Measurements from ENCODE around the gene POC1B.

DNA sequence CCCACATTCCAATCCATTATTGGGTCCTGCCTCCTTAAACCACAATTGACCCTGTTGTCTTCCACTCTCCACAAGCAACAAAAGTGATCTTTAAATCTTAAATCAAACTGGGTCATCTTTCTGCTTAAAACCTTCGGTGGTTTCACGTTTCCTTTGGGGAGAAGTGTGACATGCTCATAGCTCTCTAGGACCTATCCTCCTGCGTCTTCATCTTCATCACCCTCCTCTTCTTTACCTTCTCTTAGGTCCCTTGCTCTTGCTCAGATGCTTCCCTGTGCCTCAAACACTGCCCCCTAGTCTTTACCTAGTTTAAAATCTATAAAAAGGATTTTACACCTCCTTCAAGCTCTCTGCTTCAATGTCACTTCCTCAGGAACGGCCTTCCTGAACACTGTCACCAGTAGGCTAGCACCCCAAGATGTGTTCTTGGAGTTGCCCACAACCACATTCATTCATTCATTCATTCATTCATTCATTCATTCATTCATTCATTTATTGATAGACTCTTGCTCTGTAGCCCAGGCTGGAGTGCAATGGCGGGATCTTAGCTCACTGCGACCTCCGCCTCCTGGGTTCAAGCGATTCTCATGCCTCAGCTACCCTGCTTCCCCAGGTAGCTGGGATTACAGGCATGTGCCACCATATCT, 48.1 kb downstream of the POC1B start:
- no peak for TF ChIP-seq POLR2A (IDR thresholded peaks at IDR 0.05)
- TF ChIP-seq, protein P1, sequence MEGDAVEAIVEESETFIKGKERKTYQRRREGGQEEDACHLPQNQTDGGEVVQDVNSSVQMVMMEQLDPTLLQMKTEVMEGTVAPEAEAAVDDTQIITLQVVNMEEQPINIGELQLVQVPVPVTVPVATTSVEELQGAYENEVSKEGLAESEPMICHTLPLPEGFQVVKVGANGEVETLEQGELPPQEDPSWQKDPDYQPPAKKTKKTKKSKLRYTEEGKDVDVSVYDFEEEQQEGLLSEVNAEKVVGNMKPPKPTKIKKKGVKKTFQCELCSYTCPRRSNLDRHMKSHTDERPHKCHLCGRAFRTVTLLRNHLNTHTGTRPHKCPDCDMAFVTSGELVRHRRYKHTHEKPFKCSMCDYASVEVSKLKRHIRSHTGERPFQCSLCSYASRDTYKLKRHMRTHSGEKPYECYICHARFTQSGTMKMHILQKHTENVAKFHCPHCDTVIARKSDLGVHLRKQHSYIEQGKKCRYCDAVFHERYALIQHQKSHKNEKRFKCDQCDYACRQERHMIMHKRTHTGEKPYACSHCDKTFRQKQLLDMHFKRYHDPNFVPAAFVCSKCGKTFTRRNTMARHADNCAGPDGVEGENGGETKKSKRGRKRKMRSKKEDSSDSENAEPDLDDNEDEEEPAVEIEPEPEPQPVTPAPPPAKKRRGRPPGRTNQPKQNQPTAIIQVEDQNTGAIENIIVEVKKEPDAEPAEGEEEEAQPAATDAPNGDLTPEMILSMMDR (IDR thresholded peaks at IDR 0.05): no peak
- TF ChIP-seq POLR2AphosphoS5 (IDR thresholded peaks at IDR 0.05): no peak
- no peak for TF ChIP-seq EP300 (IDR thresholded peaks at IDR 0.05)

All from gastroesophageal sphincter (tissue), 3 donors.